HG02884 (cell line): ENCODE measurements around the gene EXOC8.

Experiments used
- ATAC-seq: cut with Tn5 transposase; IDR thresholded peaks from one replicate; pipeline ENCODE4 v1.9.1; 2021; ENCODE audit warnings: mild to moderate bottlenecking, moderate library complexity; ENCODE audit not compliant: unreplicated experiment

The EXOC8 gene

DNA sequence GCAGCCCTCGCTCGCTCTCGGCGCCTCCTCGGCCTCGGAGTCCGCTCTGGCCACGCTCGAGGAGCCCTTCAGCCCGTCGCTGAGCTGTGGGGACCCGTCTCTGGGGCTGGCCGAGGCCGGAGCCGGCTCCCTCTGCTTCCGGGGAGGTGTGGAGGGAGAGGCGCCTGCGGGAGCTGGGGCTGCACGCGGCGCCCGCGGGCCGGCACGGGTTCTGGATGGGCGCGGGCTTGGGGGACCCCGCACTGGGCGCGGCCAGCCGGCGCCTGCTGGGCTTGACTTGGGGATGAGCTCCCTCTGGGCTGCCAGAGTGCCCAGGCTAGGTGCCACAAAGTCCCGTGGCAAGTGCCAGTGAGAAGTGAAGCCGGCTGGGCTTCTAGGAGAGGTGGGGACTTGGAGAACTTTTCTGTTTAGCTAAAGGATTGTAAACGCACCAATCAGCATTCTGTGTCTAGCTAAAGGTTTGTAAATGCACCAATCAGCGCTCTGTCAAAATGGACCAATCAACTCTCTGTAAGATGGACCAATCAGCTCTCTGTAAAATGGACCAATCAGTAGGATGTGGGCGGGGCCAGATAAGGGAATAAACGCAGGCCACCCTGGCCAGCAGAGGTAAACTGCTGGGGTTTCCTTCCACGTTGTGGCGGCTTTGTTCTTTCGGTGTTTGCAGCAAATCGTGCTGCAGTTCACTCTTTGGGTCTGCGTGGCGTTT is 20.2 kb downstream of the EXOC8 start:
- ATAC-seq, result no peak

DNA sequence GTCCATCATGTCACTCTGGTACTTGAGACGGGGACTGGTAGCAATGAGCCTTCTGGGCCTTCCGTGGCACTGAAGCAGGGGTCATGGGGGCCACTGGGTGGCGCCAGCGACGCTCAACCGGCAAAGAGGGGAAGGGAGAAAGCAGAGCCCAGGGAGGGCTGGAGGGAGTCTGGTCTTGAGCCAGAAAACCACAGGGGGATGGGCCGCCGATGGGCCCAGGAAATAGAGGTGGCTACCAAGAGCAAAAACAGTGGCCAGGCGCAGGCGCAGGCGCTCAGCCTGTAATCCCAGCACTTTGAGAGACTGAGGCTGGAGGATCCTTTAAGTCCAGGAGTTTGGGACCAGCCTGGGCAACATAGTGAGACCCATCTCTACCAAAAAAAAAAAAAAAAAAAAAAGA is 21.8 kb downstream of the EXOC8 start:
- no peak for ATAC-seq

DNA sequence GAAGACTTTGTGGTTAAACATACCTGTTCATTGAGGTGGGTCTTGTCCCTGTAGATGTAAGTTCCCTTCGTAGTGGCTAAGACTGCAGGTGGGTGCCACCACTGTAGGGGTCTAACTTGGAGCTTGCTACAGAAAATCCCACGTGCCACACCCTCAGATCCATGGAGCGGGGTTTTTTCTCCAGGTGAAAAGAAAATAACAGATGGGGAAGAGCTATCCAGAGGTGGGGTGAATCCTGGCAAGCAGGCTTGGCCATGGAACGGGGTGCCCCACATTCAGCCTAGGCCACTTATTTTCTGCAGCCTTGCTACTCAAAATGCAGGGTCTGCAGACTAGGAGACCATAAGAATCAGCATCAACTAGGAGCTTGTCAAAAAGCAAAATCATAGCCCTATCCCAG is 24.0 kb downstream of the EXOC8 start:
- no peak for ATAC-seq

DNA sequence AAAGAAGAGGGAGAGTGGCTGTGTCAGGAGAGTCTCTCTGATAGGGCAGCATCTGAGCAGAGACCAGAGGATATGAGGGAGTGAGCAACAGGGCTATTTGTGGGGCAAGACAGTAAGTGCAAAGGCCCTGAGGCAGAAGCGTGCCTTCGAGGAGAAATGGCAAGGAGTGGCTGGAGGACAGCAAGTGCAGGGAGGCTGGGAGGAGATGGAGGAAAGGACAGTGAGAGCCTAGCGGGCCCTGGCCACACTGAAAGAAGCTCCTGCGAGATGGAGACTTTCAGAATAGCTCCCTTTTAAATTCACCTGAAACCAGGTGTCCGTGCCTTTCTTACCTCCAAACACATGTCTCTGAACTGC is 25.2 kb downstream of the EXOC8 start:
- ATAC-seq, result no peak

DNA sequence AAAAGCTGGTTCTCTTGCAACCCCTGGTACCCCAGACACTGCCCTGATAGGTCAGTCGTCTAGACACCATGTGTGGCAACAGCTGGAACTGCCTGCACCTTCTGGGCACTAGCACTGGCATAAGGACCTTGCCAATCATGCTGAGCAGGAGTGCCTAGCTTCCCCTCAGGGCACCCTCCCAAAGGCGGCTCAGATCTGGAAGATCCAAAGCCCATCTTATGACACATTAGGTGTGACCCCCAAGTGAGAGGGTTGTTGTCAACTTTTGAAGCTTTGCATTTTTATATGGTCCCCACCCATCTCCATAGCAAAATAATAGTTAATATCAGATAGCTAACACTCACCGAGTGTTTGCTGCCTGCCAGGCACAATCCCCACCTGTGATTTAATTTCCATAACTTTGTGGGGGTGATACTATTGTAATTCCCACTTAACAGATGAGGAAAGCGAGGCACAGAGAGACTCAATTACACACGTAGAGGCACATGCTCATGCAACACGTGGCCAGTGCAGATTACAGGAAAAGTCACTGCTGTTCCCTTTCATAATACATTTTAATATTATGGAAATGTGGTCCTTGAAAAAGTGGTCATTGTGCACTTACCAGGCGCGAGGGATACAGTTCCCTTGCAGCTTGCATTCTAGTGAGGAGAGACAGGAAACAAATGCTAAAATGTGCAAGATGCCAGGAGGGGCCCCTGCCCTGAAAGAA is 25.8 kb downstream of the EXOC8 start:
- ATAC-seq, result no peak

DNA sequence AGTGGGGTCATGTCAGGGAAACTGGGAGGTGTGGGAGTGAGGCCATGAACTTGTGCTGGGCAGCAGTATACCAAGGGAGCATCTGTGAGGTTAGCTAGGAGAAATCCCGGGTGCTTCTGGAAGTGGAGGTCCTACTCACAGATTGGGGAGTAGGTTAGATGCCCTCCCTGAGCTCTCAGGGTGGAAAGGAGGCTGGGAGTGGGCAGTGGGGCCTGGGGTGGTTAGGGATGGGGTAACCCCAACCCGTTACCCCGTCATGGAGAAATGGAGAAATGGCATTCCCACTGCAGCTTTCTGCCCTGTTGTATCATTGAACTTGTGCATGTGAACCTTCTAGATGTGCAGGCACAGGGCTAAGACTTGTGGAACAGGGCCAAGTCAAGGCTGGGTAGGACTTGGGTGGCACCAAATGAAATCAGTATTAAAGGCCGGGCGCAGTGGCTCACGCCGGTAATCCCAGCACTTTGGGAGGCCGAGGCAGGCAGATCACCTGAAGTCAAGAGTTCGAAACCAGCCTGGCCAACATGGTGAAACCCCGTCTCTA is 27.2 kb downstream of the EXOC8 start:
- no peak for ATAC-seq

DNA sequence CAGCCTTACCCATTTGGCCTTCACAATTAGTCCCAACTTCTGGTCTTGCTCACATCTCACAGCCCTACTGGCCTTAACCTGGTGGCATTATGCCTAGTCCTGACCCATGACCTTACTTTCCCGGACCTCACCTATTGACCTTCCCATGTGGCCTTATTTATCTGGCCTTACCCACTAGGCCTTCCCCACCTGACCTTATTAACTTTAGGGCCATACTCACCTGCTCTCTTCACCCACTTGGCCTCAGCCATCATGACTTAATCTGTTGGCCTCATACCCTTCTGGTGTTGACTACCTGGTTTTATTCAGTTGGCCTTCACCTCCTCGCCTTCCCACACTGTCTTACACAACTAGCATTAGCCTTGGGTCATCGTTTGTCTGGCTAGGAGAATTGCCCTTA is 35.7 kb downstream of the EXOC8 start:
- no peak for ATAC-seq

DNA sequence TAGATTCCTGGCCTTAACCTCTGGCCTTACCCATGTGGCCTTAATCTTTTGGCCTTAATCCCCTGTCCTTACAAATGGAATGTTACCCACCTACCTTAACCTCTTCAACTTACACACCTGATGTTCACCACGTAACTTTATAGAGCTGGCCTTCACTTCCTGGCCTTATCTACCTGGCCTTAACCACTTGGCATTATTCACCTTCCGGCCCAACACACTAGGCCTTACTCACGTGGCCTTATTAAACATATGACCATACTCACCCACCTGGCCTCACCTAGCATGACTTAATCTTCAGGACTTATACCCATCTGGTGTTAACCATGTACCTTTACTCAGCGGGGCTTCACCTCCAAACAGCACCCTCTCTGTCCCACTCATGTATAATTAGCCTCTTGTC is 41.7 kb downstream of the EXOC8 start:
- no peak for ATAC-seq

DNA sequence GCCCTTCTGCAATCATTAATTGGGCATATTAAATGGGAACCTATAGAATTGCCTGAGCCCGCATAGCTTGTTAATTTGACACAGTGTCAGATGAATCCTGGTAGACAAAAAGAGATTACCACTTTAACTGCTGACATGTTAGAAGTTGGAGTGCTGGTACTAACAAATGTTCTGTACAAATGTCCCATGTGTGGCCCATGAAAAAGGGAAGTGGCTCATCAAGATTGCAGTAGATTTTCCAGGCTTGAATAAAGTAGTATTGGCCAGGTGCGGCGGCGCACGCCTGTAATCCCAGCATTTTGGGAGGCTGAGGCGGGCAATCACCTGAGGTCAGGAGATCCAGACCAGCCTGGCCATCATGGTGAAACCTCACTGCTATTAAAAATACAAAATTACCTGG is 51.0 kb downstream of the EXOC8 start:
- no peak for ATAC-seq

DNA sequence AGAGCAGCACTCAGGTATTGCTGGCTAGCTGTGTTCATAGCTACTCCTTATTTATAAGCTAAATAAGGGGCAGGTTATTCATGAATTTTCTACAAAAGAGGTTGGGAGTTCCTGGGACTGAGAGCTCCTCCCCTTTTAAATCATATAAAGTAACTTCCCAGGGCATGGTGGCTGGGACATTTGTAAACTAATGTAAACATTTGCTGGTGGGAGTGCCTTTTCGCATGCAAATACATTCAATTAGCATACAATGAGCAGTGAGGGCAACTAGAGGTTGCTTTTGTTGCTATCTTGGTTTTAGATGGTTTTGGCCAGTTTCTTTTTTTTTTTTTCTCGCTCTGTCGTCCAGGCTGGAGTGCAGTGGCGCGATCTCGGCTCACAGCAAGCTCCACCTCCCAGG is 53.2 kb downstream of the EXOC8 start:
- no peak for ATAC-seq
